OCI-LY3 (cell line): ENCODE data around the gene PPP1R2.

ENCODE experiments used
- H2AFZ ChIP-seq: fragments of 200-600, 300-600 bp; shearing (Covaris generic); 2 replicates; pipeline ENCODE4 v1.6.0; 2014; ENCODE audit warnings: antibody characterized with exemption, low read depth, low read length
- H3K27ac ChIP-seq: fragments of 200-600, 300-600 bp; sonication (generic); 2 replicates; pipeline ENCODE4 v1.5.1; 2014; ENCODE audit warnings: mild to moderate bottlenecking, low read length, moderate library complexity, mixed read lengths
- H3K27me3 ChIP-seq: fragments of 200-600, 300-600 bp; sonication (generic); 2 replicates; pipeline ENCODE4 v1.6.1; 2014; ENCODE audit warnings: low read depth, low read length, mixed read lengths
- H3K36me3 ChIP-seq: fragments of 200-600, 300-600 bp; sonication (generic); replicated peaks from 2 replicates; pipeline ENCODE3; 2014; ENCODE audit warnings: low read depth, low read length, mixed read lengths
- H3K4me1 ChIP-seq: fragments of 300-600, 200-600 bp; sonication (generic); 2 replicates; pipeline ENCODE4 v1.6.1; 2014; ENCODE audit warnings: low read length, mixed read lengths
- H3K4me2 ChIP-seq: fragments of 200-600, 300-600 bp; sonication (generic); 2 replicates; pipeline ENCODE4 v1.6.1; 2014; ENCODE audit warnings: low read length, mixed read lengths
- H3K4me3 ChIP-seq: fragments of 300-600, 200-600 bp; sonication (generic); 2 replicates; pipeline ENCODE4 v1.5.1; 2014; ENCODE audit warnings: antibody characterized with exemption, mild to moderate bottlenecking, low read length, moderate library complexity
- H3K79me2 ChIP-seq: fragments of 300-600, 200-600 bp; shearing (Covaris generic); 2 replicates; pipeline ENCODE4 v1.6.1; 2014; ENCODE audit warnings: mild to moderate bottlenecking, low read length, mixed read lengths
- H3K9ac ChIP-seq: fragments of 300-600, 200-600 bp; shearing (Covaris generic); 2 replicates; pipeline ENCODE4 v1.6.0; 2014; ENCODE audit warnings: mild to moderate bottlenecking, low read length, moderate library complexity
- H3K9me3 ChIP-seq: fragments of 200-600, 300-600 bp; shearing (Covaris generic); 2 replicates; pipeline ENCODE4 v1.6.1; 2014; ENCODE audit warnings: low read length, mixed read lengths; ENCODE audit not compliant: insufficient read depth
- H4K20me1 ChIP-seq: fragments of 200-600, 300-600 bp; sonication (generic); 2 replicates; pipeline ENCODE4 v1.6.1; 2016; ENCODE audit warnings: low read length, mixed read lengths; ENCODE audit not compliant: insufficient read depth
- CTCF ChIP-seq: fragments of 200-600, 300-600 bp; sonication (generic); IDR thresholded peaks from 2 replicates; pipeline ENCODE4 v1.5.1; 2014; ENCODE audit warnings: antibody characterized with exemption, low read length, low read depth
- EZH2phosphoT487 ChIP-seq: fragments of 200-600 bp; shearing (Covaris generic); IDR thresholded peaks from 2 replicates; pipeline ENCODE4 v1.6.1; 2018; ENCODE audit warnings: antibody characterized with exemption, mixed run types, low read depth

The PPP1R2 gene

GRCh38 chr3:195540511-195540910 is 2.6 kb downstream of the PPP1R2 start:
- Histone ChIP-seq H3K4me2 (peak overlapping the region; percentile 96), H2AFZ (no peak overlapping the region), H3K4me3 (peak overlapping the region; percentile 87), H3K36me3 (peaks cover 7% of the 10 kb centered on the region), H3K9me3 (no peaks in the 10 kb centered on the region), H3K27ac (peak overlapping the region; percentile 31), H3K9ac (peak overlapping the region; percentile 83), H3K4me1 (peaks cover 45% of the 10 kb centered on the region), H3K27me3 (peaks cover 9% of the 10 kb centered on the region; the same call in 1 of the 2 replicates), H4K20me1 (peaks cover 58% of the 10 kb centered on the region), H3K79me2 (peaks cover 76% of the 10 kb centered on the region)
- TF ChIP-seq CTCF (no peak), EZH2phosphoT487 (no peak)

DNA sequence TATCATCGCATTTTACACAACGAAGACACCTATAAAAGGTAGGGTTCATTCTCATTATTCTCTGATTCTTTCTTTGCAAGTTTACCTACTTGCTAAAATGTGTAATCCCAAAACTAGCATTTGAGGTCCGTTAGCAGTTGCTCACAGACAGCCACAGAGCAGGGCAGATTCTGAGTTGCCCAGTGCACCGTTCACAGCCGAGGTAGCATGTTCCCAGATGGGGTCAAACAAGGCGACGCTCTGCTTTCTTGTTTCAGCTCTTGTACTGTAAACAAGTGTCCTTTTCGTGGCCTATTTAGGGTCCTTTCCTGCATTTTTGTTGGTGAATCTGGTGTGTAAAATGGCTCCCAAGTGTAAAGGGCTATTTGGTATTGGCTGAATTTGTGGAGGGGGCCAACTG is 3.1 kb downstream of the PPP1R2 start:
- Histone ChIP-seq H3K4me1 (peaks cover 45% of the 10 kb centered on the region), H3K27me3 (peaks cover 9% of the 10 kb centered on the region; the same call in 1 of the 2 replicates), H3K4me2 (peak overlapping the region; percentile 96), H3K36me3 (peaks cover 7% of the 10 kb centered on the region), H3K9me3 (no peaks in the 10 kb centered on the region), H3K79me2 (peaks cover 81% of the 10 kb centered on the region), H3K27ac (peak overlapping the region; percentile 31), H3K4me3 (peak overlapping the region; percentile 87), H4K20me1 (peaks cover 62% of the 10 kb centered on the region), H3K9ac (peak overlapping the region; percentile 21; the same call in 1 of the 2 replicates), H2AFZ (no peak overlapping the region)
- TF ChIP-seq EZH2phosphoT487 = no peak
- TF ChIP-seq CTCF = no peak

DNA sequence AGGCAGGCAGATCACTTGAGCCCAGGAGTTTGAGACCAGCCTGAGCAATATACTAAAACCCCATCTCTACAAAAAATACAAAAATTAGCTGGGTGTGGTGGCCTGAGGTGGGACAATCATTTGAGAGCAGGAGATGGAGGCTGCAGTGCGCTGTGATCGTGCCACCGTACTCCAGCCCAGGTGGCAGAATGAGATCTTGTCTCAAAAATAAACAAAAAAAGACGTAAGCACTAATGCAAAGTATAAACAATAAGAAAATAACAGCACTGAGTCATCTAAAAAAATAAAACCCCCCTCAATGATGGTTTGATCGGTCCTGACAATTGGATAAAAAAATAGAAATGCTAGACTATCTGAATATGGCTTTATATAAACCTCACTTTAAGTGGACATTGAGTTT is 3.6 kb downstream of the PPP1R2 start:
- peaks cover 7% of the 10 kb centered on the region for H3K36me3 ChIP-seq
- peak overlapping the region; percentile 96 for H3K4me2 ChIP-seq
- H3K9me3 ChIP-seq = no peaks in the 10 kb centered on the region
- H3K79me2 ChIP-seq = peaks cover 86% of the 10 kb centered on the region
- H3K4me3 ChIP-seq = peak overlapping the region; percentile 87; the same call in 1 of the 2 replicates
- peaks cover 45% of the 10 kb centered on the region for H3K4me1 ChIP-seq
- peaks cover 68% of the 10 kb centered on the region for H4K20me1 ChIP-seq
- no peak overlapping the region for H3K27ac ChIP-seq
- peaks cover 9% of the 10 kb centered on the region; the same call in 1 of the 2 replicates for H3K27me3 ChIP-seq
- no peak for TF ChIP-seq EZH2phosphoT487
- TF ChIP-seq CTCF = no peak
- no peak overlapping the region for H3K9ac ChIP-seq
- no peak overlapping the region for H2AFZ ChIP-seq

DNA sequence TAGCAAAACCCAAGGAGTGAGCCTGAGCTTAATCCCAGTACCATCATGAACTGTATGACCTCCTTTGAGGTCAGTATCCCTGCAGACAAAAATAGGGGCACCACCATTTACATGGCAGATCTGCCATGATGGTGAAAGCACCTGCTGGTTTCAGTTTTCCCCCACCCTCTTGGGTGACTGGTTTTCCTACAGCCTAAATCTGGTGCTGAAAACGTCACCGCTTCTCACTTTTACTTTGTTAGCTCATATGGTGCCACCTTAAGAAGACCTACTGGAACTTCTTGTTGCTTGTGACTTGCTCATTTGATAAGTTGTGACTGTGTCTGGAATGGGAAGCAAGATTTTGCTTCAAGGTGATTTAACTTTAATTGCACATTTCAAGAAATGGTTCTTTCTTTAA is 5.1 kb downstream of the PPP1R2 start:
- Histone ChIP-seq H3K4me3 (peak overlapping the region; percentile 64), H3K9ac (peak overlapping the region; percentile 36), H4K20me1 (peaks cover 83% of the 10 kb centered on the region), H2AFZ (no peak overlapping the region), H3K79me2 (peaks cover 100% of the 10 kb centered on the region), H3K27me3 (no peaks in the 10 kb centered on the region), H3K36me3 (peaks cover 7% of the 10 kb centered on the region), H3K27ac (peak overlapping the region; percentile 71), H3K4me1 (peaks cover 41% of the 10 kb centered on the region), H3K9me3 (no peaks in the 10 kb centered on the region), H3K4me2 (peak overlapping the region; percentile 96)
- TF ChIP-seq CTCF (no peak), EZH2phosphoT487 (no peak)
